RKO (cell line): Measurements from ENCODE around the gene CPN2.

ENCODE experiments used
- DNase-seq: peaks from one replicate; pipeline ENCODE4 v3.0.0-alpha.2; 2016; ENCODE audit warnings: low spot score

Gene CPN2

DNA sequence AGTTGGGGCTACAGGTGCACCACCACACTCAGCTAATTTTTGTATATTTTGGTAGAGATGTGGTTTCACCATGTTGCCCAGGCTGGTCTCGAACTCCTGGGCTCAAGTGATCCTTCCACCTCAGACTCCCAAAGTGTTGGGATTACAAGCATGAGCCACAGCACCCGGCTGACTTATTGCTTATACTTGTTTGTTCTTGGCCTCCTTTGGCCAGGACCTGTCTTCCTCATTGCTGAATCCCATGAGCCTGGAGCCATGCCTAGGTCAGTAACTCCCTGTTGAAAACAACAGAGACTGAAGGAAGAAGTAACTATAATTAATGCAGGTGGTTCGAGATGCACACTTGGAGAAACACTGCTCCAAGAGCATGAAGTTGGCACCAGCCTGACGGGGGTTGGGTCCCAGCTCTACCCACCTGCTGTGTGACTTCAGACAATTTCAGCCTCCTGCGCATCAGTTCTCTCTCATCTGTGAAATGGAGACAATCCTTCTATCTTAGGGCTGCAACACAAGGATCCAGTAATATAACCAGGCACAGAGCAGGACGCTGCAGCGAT is 38.9 kb downstream of the CPN2 start:
- no peak for DNase-seq

DNA sequence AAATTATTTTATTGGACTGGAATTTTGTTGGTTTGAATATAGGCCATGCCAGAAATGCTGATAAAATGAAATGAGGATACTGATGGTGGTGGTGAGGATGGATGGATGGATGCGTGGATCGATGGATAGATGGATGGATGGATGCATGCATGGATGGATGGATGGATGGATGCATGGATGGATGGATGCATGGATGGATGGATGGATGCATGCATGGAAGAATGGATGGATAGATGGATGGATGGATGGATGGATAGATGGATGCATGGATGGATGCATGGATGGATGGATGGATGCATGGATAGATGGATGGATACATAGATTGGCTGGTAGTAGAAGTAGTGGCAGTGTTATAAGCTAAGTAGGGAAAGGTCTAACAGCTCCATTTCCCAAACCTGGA is 40.1 kb downstream of the CPN2 start:
- no peak for DNase-seq

DNA sequence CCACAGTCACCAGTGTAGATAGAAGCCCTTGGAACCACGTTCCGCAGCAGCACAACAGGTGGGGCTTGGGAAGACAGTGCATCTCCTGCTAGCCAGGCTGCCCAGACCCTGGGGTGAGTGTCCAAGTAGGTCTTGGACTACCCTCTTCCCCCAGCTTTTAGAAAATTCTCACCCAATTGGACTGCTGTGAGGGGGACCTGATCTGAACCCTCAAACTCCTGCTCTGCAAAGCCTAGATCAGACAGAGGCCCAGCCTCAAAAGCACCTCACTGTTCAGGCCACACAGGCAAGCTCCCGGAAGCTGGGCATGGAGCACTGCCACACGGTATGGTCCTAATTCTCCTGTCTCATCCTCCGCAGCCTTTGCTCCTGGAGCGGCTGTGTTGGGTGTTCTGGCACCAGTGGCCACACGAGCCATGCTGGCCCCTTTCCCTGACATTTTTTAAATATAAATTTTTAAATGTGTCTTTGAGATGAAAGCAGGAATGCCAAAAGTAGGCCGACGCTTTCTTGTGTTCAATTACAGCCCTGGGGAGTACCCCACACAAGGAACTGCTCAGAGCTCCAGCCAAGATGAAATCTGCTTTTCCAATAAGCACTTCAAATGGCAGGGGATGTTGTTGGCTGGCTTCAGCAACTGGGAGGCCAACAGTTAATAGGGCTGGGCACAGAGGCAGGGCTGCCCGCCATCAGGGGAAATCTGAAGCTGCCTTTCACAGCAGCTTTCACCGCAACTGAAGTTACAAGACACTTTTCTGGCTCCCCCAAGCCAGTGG is 40.9 kb downstream of the CPN2 start:
- DNase-seq = no peak

DNA sequence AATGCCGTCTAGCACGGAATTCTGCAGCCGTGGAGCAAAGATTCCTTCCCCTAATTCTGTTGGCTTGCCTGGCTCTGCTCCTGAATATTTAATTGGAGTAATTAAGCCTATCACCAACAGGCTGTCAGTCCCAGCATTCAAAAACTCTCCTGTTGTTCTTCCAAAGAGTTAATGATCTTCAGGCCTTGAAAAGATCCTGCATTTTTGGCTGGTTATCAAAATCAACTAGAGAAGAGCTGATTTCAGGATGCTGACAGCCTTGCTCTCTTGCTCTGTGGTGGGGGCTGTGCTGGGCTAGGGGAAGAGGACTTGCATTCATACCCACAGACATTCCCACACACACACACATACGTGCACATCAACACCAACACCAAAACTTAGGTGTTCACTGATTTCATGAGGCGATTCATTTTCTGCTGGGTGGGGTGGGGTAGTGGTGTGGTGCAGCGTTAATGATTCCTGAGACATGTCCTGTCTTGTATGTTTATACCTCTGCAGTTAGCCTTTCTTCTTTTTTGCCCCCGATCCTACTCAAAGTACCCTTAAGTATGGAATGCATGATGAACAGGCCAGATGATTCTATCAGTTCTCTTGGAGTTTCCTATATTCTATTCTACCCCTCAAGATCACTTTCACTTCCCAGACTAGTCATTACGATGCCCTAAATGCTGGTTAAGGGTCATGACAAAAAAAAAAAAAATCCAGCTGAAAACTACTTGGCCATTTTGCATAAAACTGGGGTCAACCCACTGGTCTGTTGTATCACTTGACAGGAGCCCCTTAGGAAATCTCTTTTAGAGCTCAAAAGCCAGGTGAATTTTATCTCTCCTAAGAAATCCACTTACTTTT is 42.3 kb downstream of the CPN2 start:
- DNase-seq = no peak

DNA sequence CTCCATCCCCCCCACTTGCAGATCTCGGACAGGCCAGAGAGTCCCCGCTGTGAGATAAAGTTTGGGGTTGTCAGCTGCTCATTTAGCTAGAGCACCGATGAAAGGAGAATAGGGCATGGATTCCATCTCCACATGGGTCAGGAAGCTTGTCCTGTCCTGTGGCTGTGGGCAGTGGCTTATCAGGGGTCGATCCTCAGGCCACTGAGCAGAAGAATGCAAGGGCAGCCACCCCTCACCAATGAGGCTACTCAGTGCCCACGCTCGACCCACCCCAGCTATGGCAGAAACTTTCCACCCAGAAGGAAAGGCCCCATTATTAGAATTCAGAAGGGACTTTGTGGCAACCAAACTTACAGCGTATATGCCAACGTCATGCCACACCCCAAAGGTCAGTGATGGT is 43.3 kb downstream of the CPN2 start:
- no peak for DNase-seq

DNA sequence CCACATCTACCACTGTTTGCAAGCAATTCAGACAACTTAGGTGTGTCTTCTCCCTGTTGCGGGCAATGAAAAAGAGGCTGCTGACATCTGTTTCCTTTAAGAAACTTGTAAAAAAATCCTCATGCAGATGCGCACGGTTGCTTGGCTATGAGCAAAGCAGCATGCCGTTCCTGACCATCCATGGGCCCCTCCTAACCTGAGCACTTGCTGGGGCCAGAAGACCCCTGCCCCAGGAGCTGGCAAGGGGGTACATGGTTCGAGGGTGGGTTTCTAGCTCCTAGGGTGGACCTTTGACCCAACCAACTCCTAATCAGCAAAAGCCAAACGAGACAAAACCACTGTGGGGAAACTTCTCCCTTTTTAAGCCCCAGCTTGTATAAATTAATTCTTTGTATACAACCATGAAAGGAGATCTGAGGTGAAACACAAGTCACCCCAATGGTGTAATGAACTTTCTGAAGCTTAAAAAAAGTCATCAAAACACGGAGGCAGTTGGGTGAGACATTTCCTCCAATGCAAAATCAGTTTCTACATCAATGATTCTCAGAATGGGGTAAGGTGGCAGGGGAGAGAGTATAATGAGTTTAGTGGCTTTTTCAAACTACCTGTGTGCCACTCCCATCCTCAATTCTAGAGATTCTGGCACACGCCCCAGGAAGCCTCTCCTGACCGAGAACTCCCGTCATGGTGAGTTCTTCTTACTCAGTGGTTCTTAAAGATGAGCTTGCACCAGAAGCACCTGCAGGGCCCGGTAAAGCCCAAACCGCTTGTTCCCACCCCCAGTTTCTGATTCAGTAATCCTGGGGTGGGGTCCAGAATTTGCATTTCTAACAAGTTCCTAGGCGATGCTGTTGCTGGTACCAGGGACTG is 44.1 kb downstream of the CPN2 start:
- DNase-seq = no peak

DNA sequence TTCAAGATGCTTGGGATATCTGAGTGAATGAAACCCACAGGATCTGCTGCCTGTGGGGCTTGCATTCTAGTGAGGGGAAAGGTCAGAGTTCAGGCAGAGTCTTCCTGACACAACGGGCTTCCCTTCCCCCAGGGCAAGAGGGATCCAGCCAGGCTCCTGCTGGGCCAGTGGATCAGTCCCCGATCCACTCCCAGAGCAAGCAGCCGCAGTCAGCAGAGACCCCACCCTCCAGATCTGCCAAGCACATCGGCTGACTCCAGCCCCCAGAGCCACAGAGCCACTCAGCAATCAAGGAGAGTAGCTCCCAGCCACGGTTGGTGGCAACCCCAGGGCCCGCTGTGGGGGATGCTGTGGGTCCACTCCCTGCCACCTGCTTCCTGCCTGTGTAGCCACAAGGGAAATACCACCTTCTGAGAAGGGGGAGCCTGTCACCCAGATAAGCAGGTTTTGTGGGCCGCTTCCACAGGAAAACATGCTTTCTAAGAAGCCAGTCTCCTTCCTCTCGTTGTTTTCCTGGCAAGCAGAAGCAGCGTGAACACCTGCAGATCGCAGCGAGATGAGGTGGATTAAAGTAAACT is 44.9 kb downstream of the CPN2 start:
- no peak for DNase-seq

DNA sequence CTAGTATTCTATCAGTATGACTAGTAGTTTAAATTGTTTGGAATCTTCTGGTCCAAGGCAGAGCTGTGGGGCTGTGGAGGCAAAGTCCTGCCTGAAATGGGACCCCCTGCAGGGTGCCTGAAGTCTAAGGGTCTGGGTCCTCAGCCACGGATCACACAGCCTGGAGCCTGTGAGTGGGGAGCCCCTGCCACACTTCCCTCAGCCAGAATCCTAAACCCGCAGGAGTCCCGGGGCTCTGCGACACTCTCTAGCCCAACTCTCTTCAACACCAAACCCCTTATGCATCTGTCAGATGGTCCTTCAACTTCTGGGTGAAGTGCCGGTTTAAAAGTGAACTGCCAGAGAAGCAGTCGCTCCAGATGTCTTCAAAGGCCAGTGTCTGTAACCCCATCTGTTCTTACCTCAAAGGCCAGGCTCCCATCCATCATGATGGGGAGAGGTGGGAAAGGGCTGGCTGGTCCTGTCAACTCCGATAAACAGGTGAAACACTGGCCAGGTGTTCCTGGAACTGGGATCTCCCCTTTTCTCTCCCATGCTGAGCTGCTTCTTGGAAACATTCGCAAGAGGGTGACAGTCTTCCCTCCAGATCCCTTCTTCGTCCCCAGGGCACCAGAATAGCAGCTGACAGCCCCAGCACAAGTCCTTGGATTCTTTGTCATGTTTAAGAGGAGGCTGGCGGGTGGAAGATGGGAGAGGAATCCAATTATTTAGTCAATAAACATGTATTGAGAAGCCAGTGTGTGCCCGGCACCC is 45.6 kb downstream of the CPN2 start:
- DNase-seq = no peak

DNA sequence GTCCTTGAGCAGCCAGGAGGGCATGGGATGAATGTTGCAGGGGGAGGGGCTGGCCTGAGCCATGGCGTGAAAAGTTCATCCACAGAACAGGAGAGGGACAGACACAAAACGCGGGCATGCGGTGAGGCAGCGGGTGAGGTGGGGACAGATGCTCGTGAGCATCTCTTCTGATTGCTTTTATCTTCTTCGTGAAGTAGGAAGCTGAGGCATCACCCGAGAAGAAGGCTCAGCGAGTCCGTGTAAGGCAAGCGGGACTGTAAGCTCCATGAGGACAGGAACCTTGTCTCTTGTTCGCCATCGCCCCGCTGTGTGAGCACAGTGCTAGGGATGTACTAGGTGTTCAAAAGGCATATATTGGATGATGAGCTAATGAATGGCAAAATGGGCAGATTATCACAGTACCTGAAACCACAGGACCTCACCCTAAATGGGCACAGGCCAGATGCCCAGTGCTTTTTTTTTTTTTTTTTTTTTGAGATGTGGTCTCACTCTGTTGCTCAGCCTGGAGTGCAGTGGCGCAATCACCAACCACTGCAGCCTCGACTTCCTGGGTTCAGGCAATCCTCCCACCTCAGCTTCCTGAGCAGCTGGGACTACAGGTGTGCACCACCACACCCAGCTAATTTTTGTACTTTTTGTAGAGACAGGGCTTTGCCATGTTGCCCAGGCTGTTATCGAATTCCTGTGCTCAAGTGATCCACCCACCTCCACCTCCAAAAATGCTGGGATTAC is 46.8 kb downstream of the CPN2 start:
- no peak for DNase-seq

DNA sequence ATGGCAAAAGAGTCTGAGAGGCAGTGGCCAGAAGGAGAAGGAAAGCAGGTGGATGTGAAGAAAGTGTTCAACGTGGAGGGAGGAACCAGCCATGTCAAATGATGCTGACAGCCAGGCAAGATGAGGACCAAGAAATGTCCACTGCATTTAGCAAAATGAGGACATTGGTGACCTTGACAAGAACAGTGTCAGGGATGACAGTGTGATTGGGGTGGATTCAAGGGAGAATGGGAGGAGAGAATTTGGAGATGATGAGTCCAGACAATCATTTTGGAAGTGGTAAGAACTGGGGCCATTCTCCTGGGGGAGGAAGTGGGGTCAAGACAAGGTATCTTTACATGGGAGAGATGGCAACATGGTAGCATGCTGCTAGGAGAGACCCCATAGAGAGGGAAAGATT is 47.4 kb downstream of the CPN2 start:
- no peak for DNase-seq

DNA sequence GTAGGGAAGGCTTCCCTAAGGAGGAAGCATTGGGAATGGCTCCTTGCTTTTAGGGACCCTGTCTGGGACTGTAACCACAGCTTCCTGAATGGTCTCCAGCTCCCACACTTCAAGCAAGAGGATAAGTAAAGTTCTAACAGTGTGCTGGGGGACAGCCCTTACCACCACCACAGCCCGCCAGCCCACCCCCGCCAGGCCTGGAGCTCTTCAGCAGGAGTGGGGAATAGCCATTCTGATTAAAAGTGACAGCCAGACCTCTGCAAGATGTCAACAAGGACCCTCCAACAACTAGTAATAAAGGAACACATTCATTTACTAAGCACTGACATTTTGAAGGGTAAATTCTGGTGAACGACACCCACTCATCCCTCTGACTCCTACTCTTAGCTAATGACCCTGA is 49.4 kb downstream of the CPN2 start:
- no peak for DNase-seq

DNA sequence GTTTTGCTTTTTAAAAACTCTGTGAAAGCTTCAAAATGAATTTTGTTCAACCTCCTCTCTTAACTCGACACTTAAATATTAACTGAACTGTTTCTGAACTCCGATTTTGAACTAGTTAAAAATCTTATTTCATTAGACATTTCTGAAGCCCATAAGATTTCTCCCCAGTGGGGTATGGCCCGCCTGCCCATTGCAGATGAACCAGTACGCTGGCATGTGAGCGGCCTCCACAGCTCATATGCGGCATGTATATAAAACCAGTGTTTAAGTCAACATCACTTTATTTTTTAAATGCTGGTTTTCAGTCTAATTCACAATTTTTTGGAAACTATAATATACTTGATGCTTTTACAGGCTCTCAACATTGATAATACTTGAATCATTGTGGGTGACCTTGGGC is 50.2 kb downstream of the CPN2 start:
- DNase-seq = no peak

DNA sequence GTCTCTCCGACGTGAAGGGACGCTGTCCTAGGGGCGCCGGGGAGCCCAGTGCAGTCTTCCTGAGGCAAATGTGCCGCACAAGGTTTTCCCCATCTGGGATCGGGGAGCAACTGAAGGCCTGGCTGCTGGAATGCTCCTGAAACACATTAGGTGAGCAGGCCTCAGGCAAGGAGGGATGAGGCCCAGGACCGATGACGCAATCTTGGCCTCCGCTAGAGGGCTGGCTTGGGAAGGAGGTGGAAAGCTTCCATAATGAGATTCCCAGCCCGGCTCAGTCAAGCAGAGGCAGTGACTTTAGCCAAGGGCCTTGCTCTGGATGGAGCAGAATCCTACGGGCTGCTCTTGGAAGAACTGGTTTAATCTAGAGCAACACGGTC is 50.8 kb downstream of the CPN2 start:
- DNase-seq = no peak

DNA sequence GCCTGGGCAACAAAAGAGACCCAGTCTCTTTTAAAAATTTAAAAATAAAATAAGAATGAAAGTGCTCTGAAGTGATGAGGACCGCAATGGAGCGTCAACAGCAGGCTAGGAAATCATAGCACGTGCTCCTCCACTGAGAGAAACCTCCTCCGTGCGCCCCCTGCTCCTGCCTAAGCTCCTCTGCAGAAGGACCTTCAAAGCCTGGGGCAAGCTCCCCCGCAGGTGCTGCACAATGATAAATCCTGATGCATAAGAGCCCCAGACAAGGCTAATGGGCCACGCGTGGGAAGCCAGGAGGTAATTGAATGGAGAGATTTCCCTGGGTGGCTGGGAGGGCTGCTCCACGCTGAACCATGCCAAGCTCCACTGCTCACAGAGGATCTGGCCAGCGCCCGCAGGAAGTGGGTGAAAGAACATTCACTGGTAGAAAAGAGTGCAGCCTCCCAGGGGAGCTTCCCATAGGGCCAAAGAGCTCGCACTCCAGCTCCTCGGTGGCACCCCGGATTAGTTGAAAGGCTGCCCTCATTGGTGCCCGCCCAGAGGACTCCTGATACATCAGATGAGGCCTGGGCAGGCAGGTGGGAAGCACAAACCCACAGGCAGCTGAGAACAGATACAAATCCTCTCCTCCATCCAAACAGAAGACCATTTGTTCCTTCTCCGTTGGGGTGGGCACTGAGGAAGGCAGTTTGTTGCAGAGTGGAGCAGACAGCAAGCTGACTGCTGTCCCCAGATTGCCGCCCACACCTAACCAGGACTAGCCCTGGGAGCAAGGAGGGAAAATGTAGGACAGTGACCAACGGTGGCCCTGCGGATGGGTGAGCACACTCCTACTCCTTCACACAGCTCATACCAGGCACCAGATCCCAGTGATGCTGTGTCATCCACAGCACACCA is 52.5 kb downstream of the CPN2 start:
- DNase-seq = no peak

DNA sequence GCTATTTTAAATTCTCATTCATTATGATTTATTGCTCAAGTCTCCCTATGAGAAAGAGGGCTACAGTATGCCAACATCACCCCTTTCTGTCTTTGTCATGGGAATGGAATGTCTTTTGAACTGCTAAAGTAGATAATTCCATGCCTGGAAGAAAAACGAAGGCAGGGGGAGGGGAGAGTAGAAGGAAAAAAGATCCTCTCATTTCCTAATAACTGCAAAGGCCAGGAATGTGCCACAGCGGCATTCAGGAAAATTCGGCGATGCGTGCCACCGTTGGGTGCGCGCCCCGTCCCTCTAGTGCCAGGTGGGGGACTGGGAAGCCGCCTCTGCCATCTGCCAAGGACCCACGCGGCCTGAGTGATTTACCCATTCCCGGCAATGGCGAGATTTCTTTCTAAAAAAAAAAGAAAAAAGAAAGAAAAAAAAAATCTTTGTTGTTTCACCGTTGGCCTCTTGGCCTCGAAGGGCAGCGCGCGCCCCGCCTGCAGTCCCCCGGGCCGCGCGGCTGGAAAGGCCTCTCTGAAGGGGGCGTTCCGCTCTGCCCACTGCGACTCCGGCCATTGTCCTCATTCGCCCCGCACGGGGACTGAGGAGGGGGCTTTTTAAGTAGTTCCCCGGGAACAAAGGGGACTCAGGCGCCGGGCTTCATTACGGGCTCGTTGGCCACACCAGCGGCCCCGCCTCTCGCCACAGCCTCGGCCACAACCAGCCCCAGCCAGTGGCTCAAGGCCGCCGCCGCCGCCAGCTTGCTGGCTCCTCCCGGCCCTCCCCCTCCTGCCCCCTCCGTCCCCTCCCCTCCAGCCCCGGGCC is 54.5 kb downstream of the CPN2 start:
- DNase-seq = peak; percentile 16

DNA sequence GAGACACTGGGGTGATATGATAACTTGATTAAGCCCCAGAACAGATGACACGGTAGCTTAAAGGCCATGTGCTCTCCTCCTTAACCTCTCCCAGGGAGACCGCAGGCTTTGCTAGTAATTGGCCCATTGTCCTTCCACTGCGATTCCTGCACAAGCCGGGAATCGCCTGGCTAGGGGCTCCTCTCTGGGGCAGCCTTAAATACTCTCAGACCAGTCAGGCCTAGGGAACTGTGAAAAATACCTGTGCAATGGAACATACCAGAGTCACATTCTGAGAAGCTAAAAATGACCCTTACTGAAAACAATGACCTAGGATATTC is 56.3 kb downstream of the CPN2 start:
- no peak for DNase-seq

DNA sequence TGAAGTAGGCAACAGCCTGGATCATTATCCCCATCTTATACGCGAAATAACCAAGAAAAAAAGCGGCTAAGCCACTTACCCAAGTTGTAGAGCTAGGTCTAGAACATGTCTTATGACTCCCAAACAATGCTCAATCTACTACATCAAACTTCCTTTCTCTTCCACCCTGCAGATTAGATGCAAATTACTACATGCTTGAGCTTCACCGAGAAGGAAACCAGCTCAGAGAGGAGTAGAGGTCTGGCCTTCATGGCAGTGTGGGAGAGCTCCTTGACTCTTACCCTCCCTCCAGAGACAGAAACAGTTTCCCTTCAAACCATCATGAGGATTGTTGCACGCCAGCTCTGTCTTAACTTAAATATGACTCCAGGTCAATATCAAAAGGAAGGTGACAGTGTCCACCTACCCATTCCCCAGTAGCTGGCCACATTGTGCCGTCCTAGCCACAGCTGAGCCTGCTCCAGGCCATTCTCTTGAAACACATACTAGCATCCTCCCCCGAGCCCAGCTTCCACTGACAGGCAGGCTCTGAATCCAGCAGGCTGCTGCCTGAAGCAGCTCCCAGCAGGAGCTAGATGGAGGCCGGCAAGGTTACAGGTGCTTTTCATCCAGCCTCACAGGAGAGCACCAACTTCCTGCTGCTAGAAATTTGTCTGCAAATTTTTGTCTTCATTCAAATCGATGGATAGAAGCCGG is 56.8 kb downstream of the CPN2 start:
- DNase-seq = no peak

DNA sequence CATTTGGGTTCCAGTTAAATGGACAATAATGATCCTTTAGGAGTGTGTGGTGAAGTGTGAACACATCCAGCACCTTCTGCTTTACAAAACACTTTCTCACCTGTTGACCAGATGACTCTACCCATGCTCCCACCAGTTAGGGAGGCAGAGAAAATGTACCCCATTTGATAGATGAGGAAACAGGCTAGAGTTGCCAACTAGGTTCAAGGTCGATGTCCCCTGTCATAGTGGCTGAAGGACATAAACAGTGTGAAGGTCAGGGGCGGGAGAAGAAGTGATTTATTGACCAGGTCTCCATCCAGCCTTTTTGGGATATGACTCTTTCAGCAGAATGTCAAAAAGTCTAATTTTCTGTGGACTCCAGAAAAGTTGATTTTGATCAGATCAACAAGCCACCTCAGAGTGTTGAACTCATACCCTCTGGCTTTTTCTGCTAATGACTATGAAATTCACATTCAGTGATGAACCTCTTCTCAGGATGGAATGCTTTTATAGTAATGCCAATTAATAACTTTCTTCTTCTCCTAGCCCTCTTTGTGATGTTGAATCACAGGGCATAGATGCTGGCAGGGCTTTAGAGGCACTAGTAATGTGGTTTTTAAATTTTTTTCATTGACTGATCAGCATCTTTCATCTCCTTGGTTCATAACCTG is 57.5 kb downstream of the CPN2 start:
- DNase-seq = no peak
